ENCODE data around the gene AQP2.

The AQP2 gene

DNA sequence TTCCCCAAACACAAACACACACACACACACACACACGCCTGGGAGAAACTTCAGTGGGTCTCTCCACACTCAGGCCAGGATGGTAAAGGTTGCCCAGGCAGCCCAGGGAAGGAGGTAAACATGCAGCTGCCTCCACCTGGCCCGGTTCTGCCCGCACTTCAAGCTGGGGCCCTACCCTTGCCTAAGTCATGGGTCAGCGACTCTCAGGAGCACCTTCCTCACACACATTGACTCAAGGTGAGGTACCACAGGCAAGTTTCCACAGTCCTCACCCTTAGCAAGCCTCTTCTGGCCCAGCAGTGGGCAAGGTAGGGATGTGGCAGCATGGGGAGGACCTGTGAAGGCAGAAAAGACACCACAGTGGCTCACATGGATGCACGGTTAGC is 32.8 kb upstream of the AQP2 start:
- no peak for DNase-seq (ENCODE audit: insufficient read length, low spot score)
- FAIRE-seq = no peak

DNA sequence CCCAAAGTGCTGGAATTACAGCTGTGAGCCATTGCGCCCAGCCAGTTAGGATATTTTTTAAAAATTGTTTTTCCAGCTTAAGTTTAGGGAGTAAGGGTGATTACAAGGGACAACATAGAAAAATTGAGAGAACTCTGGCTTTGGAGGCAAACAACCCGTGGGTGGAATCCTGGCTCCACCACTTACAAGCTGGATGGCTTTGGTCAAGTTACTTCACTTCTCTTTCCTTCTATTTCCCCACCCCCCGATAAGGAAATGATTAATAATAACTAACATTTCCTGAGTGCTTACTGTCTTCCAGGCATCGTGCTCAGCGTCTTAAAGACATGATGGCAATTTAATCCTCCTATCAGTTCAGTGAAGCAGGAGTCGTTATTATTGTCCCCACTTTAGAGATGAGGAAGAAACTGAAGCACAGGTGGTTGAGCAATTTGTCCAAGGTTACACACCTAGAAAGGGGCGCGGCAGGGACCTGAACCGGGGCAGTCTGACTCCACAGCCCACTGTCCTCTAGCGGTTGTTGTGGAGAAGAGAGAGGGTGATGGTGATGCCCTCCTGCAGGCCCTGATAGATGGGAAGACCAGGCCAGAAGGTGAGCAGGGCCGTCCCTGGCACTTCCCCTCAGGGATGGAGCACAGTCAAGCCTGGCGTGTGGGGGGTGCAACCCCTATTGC is 30.2 kb upstream of the AQP2 start:
- FAIRE-seq (no peak), DNase-seq (ENCODE audit: insufficient read length, low spot score) (no peak)

DNA sequence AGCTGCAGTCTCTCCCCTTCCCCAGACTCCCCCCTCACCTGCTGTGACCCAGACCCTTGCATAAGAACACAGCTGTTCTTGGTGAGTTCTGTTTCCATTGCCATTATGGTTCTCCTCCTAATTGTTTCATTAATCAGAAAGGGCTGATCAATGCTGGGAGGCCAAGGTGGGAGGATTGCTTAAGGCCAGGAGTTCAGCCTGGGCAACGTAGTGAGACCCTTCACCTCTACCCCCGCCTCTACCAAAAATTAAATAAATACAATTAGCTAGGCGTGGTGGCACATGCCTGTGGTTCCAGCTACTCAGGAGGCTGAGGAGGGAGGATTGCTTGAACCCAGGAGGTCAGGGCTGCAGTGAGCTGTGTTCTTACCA is 29.6 kb upstream of the AQP2 start:
- no peak for FAIRE-seq

DNA sequence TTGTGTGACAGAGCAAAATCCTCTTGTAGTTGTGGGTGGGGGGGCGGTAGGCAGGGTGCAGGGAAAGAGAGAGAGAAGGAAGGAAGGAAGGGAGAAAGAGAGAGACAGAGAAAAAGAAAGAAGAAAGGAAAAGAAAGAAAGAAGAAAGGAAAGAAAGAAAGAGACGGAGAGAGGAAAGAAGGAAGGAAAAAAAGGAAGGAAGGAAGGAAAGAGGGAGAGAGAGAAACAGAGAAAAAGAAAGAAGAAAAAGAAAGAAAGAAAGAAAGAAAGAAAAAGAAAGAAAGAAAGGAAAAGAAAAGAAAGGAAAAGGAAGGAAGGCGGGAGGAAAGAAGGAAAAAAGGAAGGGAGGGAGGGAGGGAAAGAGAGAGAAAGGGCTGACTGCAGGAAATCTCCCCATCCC is 29.2 kb upstream of the AQP2 start:
- FAIRE-seq = no peak
- DNase-seq (ENCODE audit: insufficient read length, low spot score) = no peak

More for the DNA sequence above, 29.6 kb upstream of the AQP2 start:
- DNase-seq (ENCODE audit: insufficient read length, low spot score) = no peak

DNA sequence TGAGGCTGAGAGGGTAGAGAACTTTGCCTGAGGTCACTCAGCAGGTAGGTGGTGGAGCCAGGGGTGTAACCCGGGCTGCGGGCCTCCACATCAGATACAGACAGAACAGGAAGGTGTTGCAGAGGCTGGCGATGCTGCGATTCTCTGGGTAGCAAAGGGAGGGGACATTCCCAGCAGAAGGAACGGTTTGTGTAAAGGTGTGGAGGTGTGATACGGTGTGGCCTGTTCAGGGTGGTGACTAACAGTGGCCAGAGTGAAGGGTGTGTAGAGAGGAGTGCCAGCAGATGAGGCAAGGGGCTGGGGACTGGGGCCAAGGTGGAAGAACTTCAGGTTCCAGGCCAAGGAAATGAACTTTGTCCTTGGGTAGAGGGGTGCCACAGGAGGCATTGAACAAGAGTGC is 28.6 kb upstream of the AQP2 start:
- peak; percentile 57 for FAIRE-seq

DNA sequence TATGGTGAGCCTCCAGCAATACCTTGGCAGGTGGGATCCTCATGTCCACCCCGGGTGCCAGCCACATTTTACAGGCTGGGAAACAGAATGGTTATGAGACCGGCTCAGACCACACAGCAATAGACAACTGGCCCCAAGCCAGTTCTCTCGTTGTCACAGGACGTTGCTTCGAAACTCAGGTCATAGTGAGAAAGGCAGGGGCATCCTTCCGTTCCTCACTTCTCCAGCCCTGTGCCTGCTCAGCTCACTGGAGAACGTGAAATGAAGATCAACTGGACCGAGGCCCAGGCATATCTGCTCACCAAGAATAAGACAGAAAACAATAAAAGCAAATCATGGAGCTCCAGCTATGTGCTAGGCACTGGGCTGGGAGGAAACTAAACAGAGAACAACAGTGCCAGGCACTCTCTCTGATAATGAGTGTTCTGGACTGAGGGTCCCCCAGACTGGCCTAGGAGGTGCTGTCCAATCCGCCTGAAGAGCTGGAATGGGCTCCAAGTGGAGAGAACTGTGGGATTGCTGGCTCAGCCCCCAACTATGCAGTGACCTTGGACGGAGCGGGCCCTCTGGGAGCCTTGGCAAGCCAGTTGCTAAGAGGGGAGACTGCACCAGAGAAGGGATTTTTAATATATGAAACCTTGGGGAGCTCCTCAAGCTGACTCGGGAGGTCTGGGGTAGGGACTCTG is 28.0 kb upstream of the AQP2 start:
- FAIRE-seq = no peak
- no peak for DNase-seq (ENCODE audit: insufficient read length, low spot score)

More for the DNA sequence above, 28.6 kb upstream of the AQP2 start:
- DNase-seq (ENCODE audit: insufficient read length, low spot score) = no peak

DNA sequence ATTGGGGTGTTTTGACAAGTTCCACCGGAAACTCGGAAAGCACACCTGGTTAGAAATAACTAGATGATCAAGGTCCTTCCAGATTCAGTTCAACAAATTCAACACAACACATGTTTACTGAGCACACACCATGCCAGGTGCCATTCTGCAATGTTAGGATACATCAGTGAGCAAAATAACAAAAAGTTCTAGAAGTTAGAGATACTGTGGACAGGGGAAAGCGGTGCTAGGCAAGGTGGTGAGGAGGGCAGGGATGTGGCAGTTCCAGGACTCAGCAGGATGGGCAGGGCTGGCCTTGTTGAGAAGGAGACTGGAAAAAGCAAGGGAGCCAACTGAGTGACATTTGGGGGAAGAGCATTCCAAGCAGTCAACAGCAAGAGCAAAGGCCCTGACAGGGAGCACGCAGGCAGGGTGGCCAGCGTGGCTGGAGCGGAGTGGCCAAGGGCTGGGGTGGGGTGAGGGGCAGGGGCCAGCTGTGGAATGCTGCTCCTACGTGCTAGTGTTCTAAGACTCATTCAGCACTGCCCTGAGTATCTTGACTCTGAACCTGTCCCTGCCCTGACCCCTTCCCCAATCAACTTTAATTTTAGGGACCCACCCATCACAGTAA is 27.4 kb upstream of the AQP2 start:
- DNase-seq (ENCODE audit: insufficient read length, low spot score) (no peak), FAIRE-seq (no peak)

DNA sequence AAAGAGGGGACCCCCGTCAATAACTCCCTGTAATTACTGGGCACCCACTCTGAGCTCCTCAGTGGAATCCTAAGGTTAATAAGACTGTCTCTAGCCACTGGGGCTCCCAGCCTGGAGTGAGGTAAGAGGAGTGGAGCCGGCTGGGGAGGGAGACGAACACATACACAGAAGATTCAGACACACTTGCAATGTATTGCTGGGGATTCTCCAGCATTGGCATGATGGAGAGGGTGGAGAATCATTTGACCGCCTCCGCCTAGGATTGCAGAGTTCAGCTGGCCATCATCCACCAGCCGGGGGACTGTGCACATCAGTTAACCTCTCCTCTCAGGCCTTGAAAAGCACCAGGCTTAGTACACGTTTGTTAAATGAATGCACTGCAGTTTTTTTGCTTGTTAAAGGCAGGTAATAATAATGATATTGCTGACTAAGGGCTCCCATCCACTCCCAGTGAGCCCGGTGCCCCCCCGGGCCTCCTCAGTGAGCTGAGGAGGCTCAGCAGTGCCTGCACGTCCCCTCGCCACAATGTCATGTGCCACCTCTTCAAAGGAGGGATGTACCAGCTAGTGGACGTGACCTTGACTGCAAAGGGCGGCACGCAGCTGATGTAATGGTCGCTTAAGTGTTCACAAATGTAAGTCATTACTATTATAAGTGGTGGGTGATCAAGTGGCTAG is 26.5 kb upstream of the AQP2 start:
- DNase-seq (ENCODE audit: insufficient read length, low spot score) (no peak), FAIRE-seq (no peak)

DNA sequence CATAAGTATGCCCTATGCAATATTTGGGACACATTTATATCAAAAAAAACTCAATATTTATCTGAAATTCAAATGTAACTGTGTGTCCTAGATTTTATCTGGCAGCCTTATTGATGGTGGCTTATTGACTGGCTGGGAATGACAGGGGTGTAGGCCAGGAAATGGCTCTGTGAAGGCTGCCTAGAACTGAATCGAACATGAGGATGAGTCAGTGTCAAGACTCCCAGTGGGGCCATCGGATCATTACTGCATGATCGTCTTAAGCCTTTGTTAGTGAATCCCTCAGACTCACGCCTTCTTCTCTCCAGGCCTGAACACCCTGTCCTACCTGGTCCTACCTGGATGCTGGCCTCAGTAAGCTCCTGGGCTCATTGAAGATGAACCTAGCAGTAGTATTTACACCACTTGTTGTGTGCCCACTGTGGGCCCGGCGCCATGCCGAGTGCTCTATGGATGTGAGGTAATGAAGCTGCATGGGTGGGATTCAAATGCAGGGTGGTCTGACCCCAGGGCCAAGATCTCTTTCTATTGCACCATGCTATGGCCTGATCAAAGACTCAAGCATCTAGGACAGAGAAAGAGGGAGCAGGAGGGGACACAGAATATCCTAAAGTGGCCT is 25.8 kb upstream of the AQP2 start:
- FAIRE-seq (no peak), DNase-seq (ENCODE audit: insufficient read length, low spot score) (no peak)

DNA sequence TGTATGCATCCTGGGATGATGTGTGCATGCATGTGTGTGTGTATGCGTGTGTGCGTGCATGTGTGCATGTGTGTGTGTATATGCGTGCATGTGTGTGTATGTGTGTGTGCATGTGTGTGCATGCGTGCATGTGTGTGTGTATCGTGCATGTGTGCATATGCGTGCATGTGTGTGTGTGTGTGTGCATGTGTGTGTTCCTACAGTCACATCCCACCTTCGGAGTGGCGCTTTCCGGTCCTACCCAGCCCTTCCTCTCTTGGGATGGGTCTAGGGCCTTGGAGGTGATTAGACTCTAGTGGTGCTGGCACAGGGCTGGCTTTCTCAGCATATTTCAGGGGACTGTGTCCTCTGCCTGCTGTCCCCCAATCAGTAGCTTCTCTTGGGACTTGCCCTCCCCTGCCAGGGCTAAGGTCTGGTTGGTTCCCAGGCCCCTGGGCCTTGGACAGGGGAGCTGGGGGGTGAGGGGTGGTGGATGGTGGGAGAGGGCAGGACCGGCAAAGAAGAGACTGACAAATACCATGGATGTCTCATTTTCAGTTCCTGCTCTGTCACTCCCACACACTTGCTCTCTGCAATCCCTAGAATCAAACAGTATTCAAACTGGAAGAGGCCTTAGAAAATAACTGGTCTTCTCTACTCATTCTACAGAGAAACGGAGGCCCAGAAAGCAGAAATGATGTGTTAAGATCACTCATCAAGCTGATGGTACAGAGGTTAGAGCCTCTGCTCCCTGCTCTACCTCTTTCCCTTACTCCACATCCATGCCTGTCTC is 24.9 kb upstream of the AQP2 start:
- DNase-seq (ENCODE audit: insufficient read length, low spot score) = no peak
- peak; percentile 99 for FAIRE-seq

DNA sequence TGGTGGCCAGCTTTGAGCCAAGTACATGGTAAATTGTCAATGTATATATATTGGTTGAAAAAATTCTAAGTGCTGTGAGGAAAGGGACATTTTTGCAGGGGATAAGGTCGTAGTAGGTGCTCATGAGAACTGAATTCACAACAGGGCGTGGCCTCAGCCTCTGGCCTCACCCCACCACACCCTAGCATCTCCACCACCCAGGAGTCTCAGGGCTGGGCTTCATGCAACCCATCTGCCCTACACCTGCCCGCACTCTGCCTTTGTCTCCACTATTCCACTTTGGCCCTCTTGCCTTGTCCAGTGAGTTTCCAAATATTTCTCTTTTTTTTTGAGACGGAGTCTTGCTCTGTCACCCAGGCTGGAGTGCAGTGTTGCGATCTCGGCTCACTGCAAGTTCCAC is 22.1 kb upstream of the AQP2 start:
- DNase-seq (ENCODE audit: insufficient read length, low spot score) = no peak
- FAIRE-seq = no peak

DNA sequence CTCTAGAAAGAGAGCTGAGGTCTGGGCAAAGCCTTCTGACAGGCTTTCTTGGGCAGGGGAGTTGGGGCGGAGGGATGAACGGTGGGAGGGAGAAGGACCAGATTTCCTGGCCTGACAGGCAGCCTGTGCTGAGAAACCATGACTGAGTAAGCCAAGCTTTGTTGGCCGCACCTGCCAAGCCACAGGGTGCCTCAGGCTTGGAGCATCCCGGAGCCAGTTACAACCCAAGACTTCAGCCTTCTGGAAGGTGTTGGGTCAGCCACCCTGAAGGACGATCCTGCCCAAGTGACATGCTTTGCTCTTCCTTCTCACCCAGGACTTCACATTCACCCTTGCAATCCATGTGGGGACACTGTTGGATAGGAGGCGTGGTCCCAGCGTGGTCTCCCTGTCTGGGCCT is 21.0 kb upstream of the AQP2 start:
- no peak for FAIRE-seq
- DNase-seq (ENCODE audit: insufficient read length, low spot score) = no peak

DNA sequence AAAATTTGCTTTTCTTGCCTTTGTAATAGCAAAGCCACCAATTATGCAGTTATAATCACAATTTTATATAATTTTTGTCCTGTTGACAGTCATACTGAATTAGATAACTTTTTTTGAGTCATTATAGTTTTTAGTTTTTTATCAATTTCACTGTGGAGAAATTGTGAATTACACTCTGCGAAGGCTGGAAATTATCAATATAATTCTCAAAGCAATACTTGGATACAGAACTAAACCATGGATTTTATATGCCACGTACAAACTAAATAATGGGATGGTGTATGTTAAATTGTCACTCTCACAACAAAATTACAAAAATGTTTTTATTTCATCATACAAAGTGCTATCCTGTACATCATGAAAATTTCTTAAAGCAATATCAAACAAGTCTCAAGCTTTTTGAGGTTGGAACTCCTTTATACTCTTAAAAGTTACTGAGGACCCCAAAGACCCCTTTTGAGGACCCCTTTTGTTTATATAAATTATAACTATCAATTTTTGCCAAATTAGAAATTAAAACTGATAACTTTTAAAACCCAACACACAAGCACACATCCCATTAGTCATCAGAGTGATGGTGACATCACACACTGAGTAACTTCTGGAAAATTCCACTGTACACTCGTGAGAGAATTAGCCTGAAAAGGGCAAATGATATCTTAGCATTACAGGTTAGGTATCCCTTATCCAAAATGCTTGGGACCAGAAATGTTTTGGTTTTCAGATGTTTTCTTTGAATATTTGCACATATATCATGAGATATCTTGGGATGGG is 19.8 kb upstream of the AQP2 start:
- DNase-seq (ENCODE audit: insufficient read length, low spot score) = no peak
- FAIRE-seq = no peak

DNA sequence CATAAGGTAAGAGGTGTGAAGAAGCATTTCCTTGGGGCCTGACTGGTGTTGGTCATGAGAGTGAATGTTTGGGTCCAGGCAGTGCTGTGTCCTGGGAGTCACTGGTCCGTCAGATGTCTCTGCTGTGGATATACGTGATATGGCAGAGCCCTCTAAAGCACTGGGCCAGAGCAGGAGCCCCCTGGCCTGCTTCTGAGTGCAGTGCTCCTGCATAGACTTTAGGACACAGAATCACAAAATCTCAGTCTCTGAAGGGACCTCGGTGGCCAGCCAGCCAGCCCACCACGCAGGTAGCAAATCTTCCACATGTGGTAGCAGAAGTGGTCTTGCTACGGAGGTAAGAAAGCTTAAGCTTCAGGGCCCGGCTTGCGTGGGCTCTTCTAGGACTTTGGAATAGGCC is 18.5 kb upstream of the AQP2 start:
- FAIRE-seq (no peak), DNase-seq (ENCODE audit: insufficient read length, low spot score) (no peak)

DNA sequence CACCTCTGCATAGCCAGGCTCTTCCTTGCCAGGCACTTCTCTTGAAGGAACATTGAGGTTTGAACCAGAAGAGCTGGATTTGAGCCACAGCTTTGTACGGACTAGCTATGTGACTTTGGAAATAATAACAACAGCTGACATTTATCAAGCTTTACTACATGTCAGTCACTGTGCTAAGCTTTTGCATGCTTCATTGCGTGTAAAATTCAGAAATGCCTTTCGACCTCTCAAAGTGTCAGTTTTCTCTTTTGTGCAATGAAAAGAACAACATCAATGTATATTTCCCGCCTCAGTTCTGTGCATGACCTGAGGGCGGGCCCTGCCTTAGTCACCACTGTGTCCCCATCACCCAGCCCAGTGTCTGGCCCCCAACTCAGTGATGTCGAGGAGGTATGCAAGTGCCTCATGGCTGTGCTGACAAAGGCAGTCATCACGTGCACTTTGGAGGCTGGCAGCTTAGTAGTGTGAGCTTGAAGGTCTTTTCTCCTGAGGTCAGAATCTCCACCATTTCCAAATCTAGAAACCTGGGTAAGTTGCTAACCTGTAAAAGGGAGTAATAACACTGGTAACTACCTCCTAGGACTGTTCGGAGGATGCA is 17.9 kb upstream of the AQP2 start:
- DNase-seq (ENCODE audit: insufficient read length, low spot score) (no peak), FAIRE-seq (no peak)

DNA sequence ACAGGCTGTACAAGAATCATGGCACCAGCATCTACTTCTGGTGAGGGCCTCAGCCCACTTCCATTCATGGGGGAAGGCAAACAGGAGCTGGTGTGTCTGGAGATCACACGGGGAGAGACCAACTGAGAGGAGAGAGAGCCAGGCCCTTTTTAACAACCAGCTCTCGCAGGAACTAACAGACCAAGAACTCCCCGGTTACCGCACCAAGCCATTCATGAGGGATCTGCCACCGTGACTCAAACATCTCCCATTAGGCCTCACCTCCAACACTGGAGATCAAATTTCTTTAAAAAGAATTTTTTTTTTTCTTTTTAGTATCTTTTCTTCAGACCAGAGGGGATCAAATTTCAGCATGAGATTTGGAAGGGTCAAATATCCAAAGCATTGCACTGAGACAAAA is 16.7 kb upstream of the AQP2 start:
- DNase-seq (ENCODE audit: insufficient read length, low spot score) = no peak
- no peak for FAIRE-seq

DNA sequence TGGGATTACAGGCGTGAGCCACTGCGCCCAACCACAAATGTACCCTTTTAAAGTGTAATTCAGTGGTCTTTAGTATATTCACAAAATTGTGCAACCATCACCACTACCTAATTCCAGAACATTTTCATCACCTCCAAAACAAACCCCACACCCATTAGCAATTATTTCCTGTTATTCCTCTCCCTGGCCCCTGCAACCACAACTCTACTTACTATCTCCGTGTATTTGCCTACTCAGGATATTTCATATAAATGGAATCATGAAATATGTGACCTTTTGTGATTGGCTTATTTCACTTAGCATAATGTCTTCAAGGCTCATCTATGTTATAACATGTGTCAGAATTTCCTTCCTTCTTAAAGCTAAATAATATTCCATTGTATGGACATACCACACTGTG is 16.0 kb upstream of the AQP2 start:
- DNase-seq (ENCODE audit: insufficient read length, low spot score) (no peak), FAIRE-seq (no peak)

DNA sequence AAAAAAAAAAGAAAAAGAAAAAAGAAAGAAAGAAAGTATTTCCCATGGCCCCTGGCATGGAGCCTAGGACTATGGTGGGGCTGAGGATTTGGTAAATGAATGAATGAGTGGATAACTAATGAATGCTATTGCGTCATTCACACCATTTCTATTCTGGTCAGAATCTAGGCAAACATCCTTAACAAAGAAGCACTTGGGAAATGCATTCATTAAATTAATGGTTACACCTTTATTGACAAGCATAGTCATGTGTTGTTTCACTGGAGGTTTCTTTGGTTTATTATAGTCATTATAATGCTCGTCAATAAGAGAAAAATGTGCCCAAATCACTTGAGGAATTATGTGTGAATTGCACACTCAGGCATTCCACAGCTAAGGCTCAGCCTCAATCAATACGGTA is 13.6 kb upstream of the AQP2 start:
- no peak for FAIRE-seq
- no peak for DNase-seq (ENCODE audit: insufficient read length, low spot score)

DNA sequence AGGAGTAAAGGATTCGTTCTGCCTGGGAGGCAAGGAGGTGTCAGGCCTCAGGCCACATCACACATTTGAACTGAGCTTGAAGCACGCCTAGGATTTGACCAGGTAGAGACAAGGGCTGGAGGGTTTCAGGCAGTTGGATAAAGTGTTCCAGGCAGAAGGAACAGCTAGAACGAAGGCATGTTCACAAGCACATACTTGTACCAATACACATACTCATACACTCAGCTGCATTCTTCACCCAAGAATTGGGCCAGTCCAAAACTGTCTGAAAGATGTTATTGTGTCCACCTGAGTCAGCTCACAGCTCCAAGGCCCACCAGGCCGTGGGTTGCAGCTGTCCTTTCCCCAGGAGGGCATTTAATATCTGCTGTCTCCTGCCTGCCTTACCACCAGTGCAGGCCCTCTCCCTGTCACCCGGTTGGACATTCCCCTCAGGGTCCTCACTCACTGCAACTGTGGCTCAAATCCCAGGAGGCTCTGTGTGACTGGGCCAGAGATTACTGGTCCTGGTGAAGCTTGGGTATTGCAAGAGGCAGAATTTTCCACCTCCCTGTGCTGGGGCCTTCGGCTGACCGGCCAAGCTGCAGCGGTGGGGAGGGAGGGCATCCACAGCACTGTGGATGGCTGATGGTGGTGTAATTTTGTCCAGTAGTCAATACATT is 12.8 kb upstream of the AQP2 start:
- DNase-seq (ENCODE audit: insufficient read length, low spot score) = no peak
- peak; percentile 36 for FAIRE-seq
